HepG2 (cell line): ENCODE data around the gene ADCY9. TPM values are rescaled to one million over a fixed set of nuclear protein-coding genes. Genes with fewer than 3 reads are reported as not detected.

Source experiments
- E2F1 ChIP-seq: sonication (generic); formaldehyde crosslinking; IDR thresholded peaks from 2 replicates; pipeline ENCODE4 v1.5.0; 2020; ENCODE audit warnings: missing genetic modification reagents
- HOMEZ ChIP-seq: IDR thresholded peaks from 2 replicates; pipeline ENCODE4 v1.6.1; 2016; ENCODE audit warnings: low read depth
- MIXL1 ChIP-seq: IDR thresholded peaks from 2 replicates; pipeline ENCODE4 v1.6.1; 2016
- RFX5 ChIP-seq: IDR thresholded peaks from 2 replicates; pipeline ENCODE4 v1.6.1; 2011; ENCODE audit warnings: low read depth, low read length, improper control_type of control experiment
- ZNF121 ChIP-seq: sonication (generic); formaldehyde crosslinking; IDR thresholded peaks from 2 replicates; pipeline ENCODE4 v1.5.0; 2020; ENCODE audit warnings: mild to moderate bottlenecking, missing genetic modification reagents
- ZNF318 ChIP-seq: sonication (generic); formaldehyde crosslinking; IDR thresholded peaks from 2 replicates; pipeline ENCODE4 v1.4.0; 2020; ENCODE audit warnings: mild to moderate bottlenecking, missing genetic modification reagents
- ZNF501 ChIP-seq: sonication (generic); formaldehyde crosslinking; IDR thresholded peaks from 2 replicates; pipeline ENCODE4 v1.5.1; 2020; ENCODE audit warnings: mild to moderate bottlenecking, moderate library complexity, missing genetic modification reagents
- ZNF589 ChIP-seq: sonication (generic); formaldehyde crosslinking; conservative IDR thresholded peaks from 2 replicates; pipeline ENCODE4 v1.8.0; 2022; ENCODE audit warnings: mild to moderate bottlenecking, moderate library complexity, missing genetic modification reagents
- ZNF770 ChIP-seq: sonication (generic); formaldehyde crosslinking; IDR thresholded peaks from 2 replicates; pipeline ENCODE4 v1.5.0; 2020; ENCODE audit warnings: mild to moderate bottlenecking, missing genetic modification reagents
- polyA plus RNA-seq, 8 experiments: library from polyadenylated mRNA; depleted of rRNA in 3 of 8; stranded (reverse) in 7 of 8; unstranded in 1 of 8; fragments of >200 nt; fragmentation: Illumina TruSeq in 4 of 8; extraction: Trizol in 4 of 8; gene quantifications; 2 replicates each; pipeline versions ENCODE4 v1.2.1 to v1.2.3, GENCODE V29; 2011 to 2016; ENCODE audit warnings: low read depth in 4 of 8, missing spikeins in 1 of 8, mixed read lengths in 1 of 8; ENCODE audit not compliant: insufficient read depth in 1 of 8
- total RNA-seq, 5 experiments: library from RNA; depleted of rRNA; stranded (reverse); fragments of >200 nt; fragmentation: Illumina TruSeq; extraction: Trizol; gene quantifications; 2 replicates each; pipeline ENCODE4 v1.2.3, GENCODE V29; 2016; ENCODE audit warnings: low read depth in 1 of 5
- TF ChIP-seq, protein P1 (sequence below), 2 experiments: sonication (generic) in 1 of 2; formaldehyde crosslinking in 1 of 2; IDR thresholded peaks; 2 replicates each; pipeline versions ENCODE4 v1.5.1 to v1.6.1; 2011 to 2020; ENCODE audit warnings: borderline replicate concordance in 1 of 2, low read depth in 1 of 2, low read length in 1 of 2, mild to moderate bottlenecking in 1 of 2, missing genetic modification reagents in 1 of 2, moderate library complexity in 1 of 2

Gene ADCY9
- total and polyA plus RNA-seq, 2 of the 13 experiments (the other 11 are each of a cell fraction or from before 2014, with no cell fraction given): 11.2 to 13.9 TPM

DNA sequence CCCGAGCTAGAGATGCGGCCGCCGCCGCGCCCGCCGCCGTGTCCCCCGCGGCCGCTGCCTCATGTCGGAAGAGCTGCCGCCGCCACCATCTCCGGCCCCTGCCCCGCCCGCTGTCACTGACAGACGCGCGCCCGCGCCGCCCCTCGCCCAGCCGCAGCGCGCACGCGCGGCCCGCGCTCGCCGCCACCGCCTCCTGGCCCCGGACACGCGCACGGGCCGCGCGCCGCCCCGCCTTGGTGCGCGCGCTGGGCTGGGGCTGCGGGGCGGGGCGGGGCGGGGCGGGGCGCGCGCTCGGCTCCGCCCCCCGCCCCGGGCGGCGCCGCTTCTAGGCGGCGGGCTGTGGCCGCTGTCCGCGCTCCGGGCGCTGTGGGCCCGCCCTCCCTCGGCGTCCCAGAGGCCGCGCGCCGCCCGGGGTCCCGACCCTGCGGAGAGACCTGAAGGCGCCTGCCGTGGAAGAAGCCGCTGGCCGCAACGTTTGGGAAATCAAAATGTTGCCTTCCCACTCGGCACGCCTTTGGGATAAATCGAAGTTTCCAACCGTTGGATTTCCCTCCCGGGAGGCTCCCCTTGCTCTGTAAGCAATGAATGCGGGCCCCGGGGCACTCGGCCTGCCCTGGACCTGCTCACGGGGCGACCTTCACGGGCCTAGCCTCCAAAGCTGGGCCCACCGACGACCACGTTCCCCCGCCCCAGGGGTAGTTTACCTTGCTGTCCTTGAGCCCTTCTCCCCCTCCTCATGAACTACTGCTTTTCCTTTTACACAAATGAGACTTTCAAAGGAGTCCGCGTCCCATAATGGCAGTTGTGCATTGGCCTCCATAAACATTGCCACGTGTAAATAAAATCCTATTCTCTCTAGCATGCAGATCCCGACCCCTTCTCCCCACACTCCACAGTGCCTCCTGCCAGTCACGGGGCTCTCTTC, at the start of gene ADCY9 (continued):
- TF ChIP-seq ZNF318 (CRISPR knock-in tag): no peak
- TF ChIP-seq E2F1 (CRISPR knock-in tag): 0 out of 2 replicates have a peak, but pooled peaks have one; percentile 48
- no peak for TF ChIP-seq MIXL1 (CRISPR knock-in tag)
- TF ChIP-seq ZNF501 (CRISPR knock-in tag): 0 out of 2 replicates have a peak, but pooled peaks have one; percentile 46
- TF ChIP-seq, protein P1, sequence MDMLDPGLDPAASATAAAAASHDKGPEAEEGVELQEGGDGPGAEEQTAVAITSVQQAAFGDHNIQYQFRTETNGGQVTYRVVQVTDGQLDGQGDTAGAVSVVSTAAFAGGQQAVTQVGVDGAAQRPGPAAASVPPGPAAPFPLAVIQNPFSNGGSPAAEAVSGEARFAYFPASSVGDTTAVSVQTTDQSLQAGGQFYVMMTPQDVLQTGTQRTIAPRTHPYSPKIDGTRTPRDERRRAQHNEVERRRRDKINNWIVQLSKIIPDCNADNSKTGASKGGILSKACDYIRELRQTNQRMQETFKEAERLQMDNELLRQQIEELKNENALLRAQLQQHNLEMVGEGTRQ (IDR thresholded peaks at IDR 0.05; ENCODE audit: low read depth, low read length): no peak
- TF ChIP-seq, protein P1 (CRISPR knock-in tag; IDR thresholded peaks at IDR 0.05; ENCODE audit: borderline replicate concordance): no peak
- no peak for TF ChIP-seq HOMEZ (CRISPR knock-in tag)
- no peak for TF ChIP-seq RFX5
- no peak for TF ChIP-seq ZNF121
- TF ChIP-seq ZNF589 (CRISPR knock-in tag): no peak
- TF ChIP-seq ZNF770: peak; percentile 87
